Sigmoid colon (tissue), 4 donors: ENCODE data around the gene SBK1.

ENCODE experiments used
- CTCF ChIP-seq, 4 experiments: fragments of 450-650 bp in 3 of 4; fragments of 200-600 bp in 1 of 4; IDR thresholded peaks; one replicate each; pipeline ENCODE4 v1.5.1; 2016 to 2019; ENCODE audit warnings: antibody characterized with exemption in 4 of 4, mild to moderate bottlenecking in 3 of 4, moderate library complexity in 2 of 4
- POLR2A ChIP-seq, 2 donors: fragments of 450-650 bp; IDR thresholded peaks; one replicate each; pipeline ENCODE4 v1.6.1; 2016; ENCODE audit warnings: antibody characterized with exemption in 2 of 2, mild to moderate bottlenecking in 2 of 2, moderate library complexity in 2 of 2
- POLR2AphosphoS5 ChIP-seq, 4 donors: sonication (generic); formaldehyde crosslinking; IDR thresholded peaks; one replicate each; pipeline ENCODE4 v1.6.1; 2017; ENCODE audit warnings: antibody characterized with exemption in 4 of 4

GRCh38 chr16:28320023-28320561 is 27.8 kb downstream of the SBK1 start:
- TF ChIP-seq CTCF (IDR thresholded peaks at IDR 0.05) (no peak), POLR2A (IDR thresholded peaks at IDR 0.05) (no peak), POLR2AphosphoS5 (IDR thresholded peaks at IDR 0.05) (no peak)
